Ishikawa (cell line): ENCODE measurements around the gene FGF2.

Experiments
- CEBPB ChIP-seq: IDR thresholded peaks from 2 replicates; pipeline ENCODE4 v1.6.1; 2012
- EGR1 ChIP-seq: IDR thresholded peaks from 2 replicates; pipeline ENCODE4 v1.6.1; 2012
- EP300 ChIP-seq: IDR thresholded peaks from 2 replicates; pipeline ENCODE4 v1.6.1; 2012; ENCODE audit warnings: borderline replicate concordance
- FOXM1 ChIP-seq: IDR thresholded peaks from 2 replicates; pipeline ENCODE4 v1.6.1; 2012; ENCODE audit warnings: low read depth, borderline replicate concordance
- MAX ChIP-seq: IDR thresholded peaks from 2 replicates; pipeline ENCODE4 v1.6.1; 2012
- NFIC ChIP-seq: IDR thresholded peaks from 2 replicates; pipeline ENCODE4 v1.6.1; 2012
- RAD21 ChIP-seq: IDR thresholded peaks from 2 replicates; pipeline ENCODE4 v1.6.1; 2012; ENCODE audit warnings: low read depth
- REST ChIP-seq: IDR thresholded peaks from 2 replicates; pipeline ENCODE4 v1.6.1; 2012; ENCODE audit warnings: low read depth, mild to moderate bottlenecking
- TEAD4 ChIP-seq: IDR thresholded peaks from 2 replicates; pipeline ENCODE4 v1.6.1; 2012
- USF1 ChIP-seq: IDR thresholded peaks from 2 replicates; pipeline ENCODE4 v1.6.1; 2012
- YY1 ChIP-seq: IDR thresholded peaks from 2 replicates; pipeline ENCODE4 v1.6.1; 2012; ENCODE audit warnings: low read depth
- ZBTB7A ChIP-seq: IDR thresholded peaks from 2 replicates; pipeline ENCODE4 v1.6.1; 2012; ENCODE audit warnings: low read depth

- TF ChIP-seq REST (no peak), EP300 (peak; percentile 79; the same call in 1 of the 2 replicates), RAD21 (no peak), MAX (no peak), TEAD4 (peak; percentile 85), ZBTB7A (no peak), NFIC (peak; percentile 86), CEBPB (0 out of 2 replicates have a peak, but pooled peaks have one; percentile 4), USF1 (peak; percentile 69), YY1 (no peak), EGR1 (no peak), FOXM1 (peak; percentile 60; the same call in 1 of the 2 replicates)
These were observed 71.9 kb downstream of the FGF2 start for GRCh38 chr4:122898370-122899150.
